ENCODE results near the gene SELENOS. TPM values are rescaled to one million over a fixed set of nuclear protein-coding genes. Genes with fewer than 3 reads are reported as not detected.

SELENOS gene
- total RNA-seq (10 to 100 TPM; 32.6 to 79.8 TPM), polyA plus RNA-seq (ENCODE audit: insufficient read length in 2 of 2) (10 to 100 TPM; 63.0 to 64.9 TPM)
- long read RNA-seq, donor 1, transcript SELENOS-203 (6 exons, 1,188 nt) = major isoform, 40 of 65 reads
- long read RNA-seq, donor 1, transcript SELENOS-206 (3 exons, 556 nt) = minor isoform, 16 of 65 reads
- long read RNA-seq, donor 1, transcript SELENOS-204 (4 exons, 856 nt) = minor isoform, 5 of 65 reads
- long read RNA-seq, donor 1, partial matches to known transcripts = 0 of 65 reads
- long read RNA-seq, donor 1, other reads (novel, unspliced or antisense) = 0 of 65 reads
- long read RNA-seq, donor 2, transcript SELENOS-203 (6 exons, 1,188 nt) = major isoform, 11 of 19 reads
- long read RNA-seq, donor 2, transcript SELENOS-206 (3 exons, 556 nt) = minor isoform, 6 of 19 reads
- long read RNA-seq, donor 2, partial matches to known transcripts = 0 of 19 reads
- long read RNA-seq, donor 2, other reads (novel, unspliced or antisense) = 0 of 19 reads
- long read RNA-seq, donor 3, transcript SELENOS-203 (6 exons, 1,188 nt) = major isoform, 14 of 21 reads
- long read RNA-seq, donor 3, partial matches to known transcripts = 0 of 21 reads
- long read RNA-seq, donor 3, other reads (novel, unspliced or antisense) = 0 of 21 reads
- long read RNA-seq, donor 4, transcript SELENOS-203 (6 exons, 1,188 nt) = major isoform, 25 of 53 reads
- long read RNA-seq, donor 4, transcript SELENOS-206 (3 exons, 556 nt) = minor isoform, 15 of 53 reads
- long read RNA-seq, donor 4, partial matches to known transcripts = 5 of 53 reads
- long read RNA-seq, donor 4, other reads (novel, unspliced or antisense) = 0 of 53 reads

- Histone ChIP-seq H3K27me3 (ENCODE audit: control insufficient read depth, insufficient read depth, low read length) (no peaks in the 10 kb centered on the region), H3K27ac (ENCODE audit: low read depth, low read length) (peak within 1 kb of the TSS; percentile 84), H3K36me3 (ENCODE audit: control insufficient read depth, insufficient read depth, low read length) (peaks cover 33% of the 10 kb centered on the region), H3K4me3 (ENCODE audit: low read depth, low read length) (peak within 1 kb of the TSS; percentile 87), H3K9me3 (ENCODE audit: control insufficient read depth, insufficient read depth, low read length) (no peaks in the 10 kb centered on the region), H3K4me1 (ENCODE audit: control insufficient read depth, insufficient read depth, low read length) (peaks cover 17% of the 10 kb centered on the region)
- DNase-seq (ENCODE audit: low read depth in 4 of 6, low spot score in 6 of 6) = peak in 5 of 6 donors; percentile 79 to 97 (median 87)
- WGBS (ENCODE audit: insufficient coverage) = under 1% methylated on average over 91 of the region's 91 CpGs
These were observed at the start of gene SELENOS for GRCh38 chr15:101277038-101277822. Gene SELENOS (minus strand): TSS chr15:101277485. CDS start chr15:101277417, 68 bp downstream.

- Histone ChIP-seq H3K27me3 (ENCODE audit: control insufficient read depth, insufficient read depth, low read length) (no peaks in the 10 kb centered on the region), H3K4me3 (ENCODE audit: low read depth, low read length) (no peak overlapping the region), H3K36me3 (ENCODE audit: control insufficient read depth, insufficient read depth, low read length) (peaks cover 4% of the 10 kb centered on the region), H3K4me1 (ENCODE audit: control insufficient read depth, insufficient read depth, low read length) (no peaks in the 10 kb centered on the region), H3K27ac (ENCODE audit: low read depth, low read length) (no peak overlapping the region), H3K9me3 (ENCODE audit: control insufficient read depth, insufficient read depth, low read length) (no peaks in the 10 kb centered on the region)
- 84% methylated on average over 21 of the region's 21 CpGs for whole genome bisulfite sequencing (ENCODE audit: insufficient coverage)
- DNase-seq (ENCODE audit: low read depth in 4 of 6, low spot score in 6 of 6) = no peak
These were observed 49.3 kb upstream of the SELENOS start for GRCh38 chr15:101326462-101327146.

DNA sequence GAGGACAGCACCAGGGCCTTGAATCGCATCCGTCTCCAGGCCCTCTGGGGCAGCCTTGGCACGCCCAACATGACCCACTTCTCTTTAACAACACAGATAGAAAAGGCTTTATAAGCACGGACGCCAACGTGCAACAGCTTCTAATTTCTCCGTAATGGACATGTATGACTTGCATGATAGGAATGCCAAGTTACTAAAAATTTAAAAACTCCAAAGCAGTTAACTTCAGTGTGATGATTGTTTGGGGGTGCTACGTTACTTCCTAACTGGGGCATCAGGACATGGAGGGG, 48.7 kb upstream of the SELENOS start:
- peaks cover 4% of the 10 kb centered on the region for H3K36me3 ChIP-seq (ENCODE audit: control insufficient read depth, insufficient read depth, low read length)
- H3K9me3 ChIP-seq (ENCODE audit: control insufficient read depth, insufficient read depth, low read length) = no peaks in the 10 kb centered on the region
- no peak overlapping the region for H3K27ac ChIP-seq (ENCODE audit: low read depth, low read length)
- whole genome bisulfite sequencing (ENCODE audit: insufficient coverage) = 96% methylated on average over 4 of the region's 8 CpGs
- H3K4me3 ChIP-seq (ENCODE audit: low read depth, low read length) = no peak overlapping the region
- DNase-seq (ENCODE audit: low read depth in 4 of 6, low spot score in 6 of 6) = no peak
- peaks cover 2% of the 10 kb centered on the region for H3K4me1 ChIP-seq (ENCODE audit: control insufficient read depth, insufficient read depth, low read length)
- no peaks in the 10 kb centered on the region for H3K27me3 ChIP-seq (ENCODE audit: control insufficient read depth, insufficient read depth, low read length)

DNA sequence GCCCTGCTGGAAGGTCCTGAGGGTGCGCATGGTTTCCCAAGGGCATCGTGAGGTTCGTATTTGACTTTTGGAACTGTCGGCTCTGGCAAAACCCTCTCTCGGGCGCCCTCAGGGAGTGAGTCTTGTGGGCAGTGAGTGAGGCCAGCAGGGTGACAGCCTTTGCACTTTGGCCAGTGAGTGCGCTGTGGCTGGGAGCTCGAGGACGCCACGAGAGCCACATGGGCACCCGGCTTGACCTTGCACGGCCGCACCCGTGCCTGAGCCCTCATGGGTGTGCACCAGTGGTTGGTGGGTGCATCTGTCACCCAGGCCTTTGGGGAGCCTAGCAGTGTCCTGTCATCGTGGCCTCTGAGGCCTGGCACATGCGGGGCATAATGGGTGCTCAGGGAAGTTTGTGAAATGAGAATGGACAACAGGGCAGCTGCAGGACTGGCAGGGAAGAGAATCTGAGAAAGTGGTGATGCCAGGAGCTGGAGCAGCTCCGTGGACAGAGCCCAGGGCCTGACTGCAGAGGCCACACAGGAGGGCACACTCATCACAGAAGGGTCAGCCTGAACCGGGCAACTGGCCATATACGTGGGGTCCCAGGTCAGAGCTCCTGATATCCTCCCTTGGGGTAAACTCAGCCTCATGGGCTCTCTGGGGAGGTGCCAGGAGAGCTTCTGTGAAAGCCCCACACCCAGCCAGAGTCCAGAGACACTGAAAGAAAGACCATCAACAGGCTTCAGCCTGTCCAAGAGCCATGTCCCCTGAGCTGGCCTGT, 48.2 kb upstream of the SELENOS start:
- Histone ChIP-seq H3K27ac (ENCODE audit: low read depth, low read length) (no peak overlapping the region), H3K4me1 (ENCODE audit: control insufficient read depth, insufficient read depth, low read length) (peaks cover 7% of the 10 kb centered on the region), H3K36me3 (ENCODE audit: control insufficient read depth, insufficient read depth, low read length) (peaks cover 4% of the 10 kb centered on the region), H3K9me3 (ENCODE audit: control insufficient read depth, insufficient read depth, low read length) (no peaks in the 10 kb centered on the region), H3K27me3 (ENCODE audit: control insufficient read depth, insufficient read depth, low read length) (no peaks in the 10 kb centered on the region), H3K4me3 (ENCODE audit: low read depth, low read length) (no peak overlapping the region)
- 96% methylated on average over 19 of the region's 19 CpGs for WGBS (ENCODE audit: insufficient coverage)
- no peak for DNase-seq (ENCODE audit: low read depth in 4 of 6, low spot score in 6 of 6)

- H3K27ac ChIP-seq (ENCODE audit: low read depth, low read length) = no peak overlapping the region
- peaks cover 4% of the 10 kb centered on the region for H3K36me3 ChIP-seq (ENCODE audit: control insufficient read depth, insufficient read depth, low read length)
- 93% methylated on average over 12 of the region's 13 CpGs for WGBS (ENCODE audit: insufficient coverage)
- peaks cover 9% of the 10 kb centered on the region for H3K4me1 ChIP-seq (ENCODE audit: control insufficient read depth, insufficient read depth, low read length)
- no peak overlapping the region for H3K4me3 ChIP-seq (ENCODE audit: low read depth, low read length)
- H3K27me3 ChIP-seq (ENCODE audit: control insufficient read depth, insufficient read depth, low read length) = no peaks in the 10 kb centered on the region
- no peaks in the 10 kb centered on the region for H3K9me3 ChIP-seq (ENCODE audit: control insufficient read depth, insufficient read depth, low read length)
- DNase-seq (ENCODE audit: low read depth in 4 of 6, low spot score in 6 of 6) = no peak
These were observed 47.4 kb upstream of the SELENOS start for GRCh38 chr15:101324524-101325177.

DNA sequence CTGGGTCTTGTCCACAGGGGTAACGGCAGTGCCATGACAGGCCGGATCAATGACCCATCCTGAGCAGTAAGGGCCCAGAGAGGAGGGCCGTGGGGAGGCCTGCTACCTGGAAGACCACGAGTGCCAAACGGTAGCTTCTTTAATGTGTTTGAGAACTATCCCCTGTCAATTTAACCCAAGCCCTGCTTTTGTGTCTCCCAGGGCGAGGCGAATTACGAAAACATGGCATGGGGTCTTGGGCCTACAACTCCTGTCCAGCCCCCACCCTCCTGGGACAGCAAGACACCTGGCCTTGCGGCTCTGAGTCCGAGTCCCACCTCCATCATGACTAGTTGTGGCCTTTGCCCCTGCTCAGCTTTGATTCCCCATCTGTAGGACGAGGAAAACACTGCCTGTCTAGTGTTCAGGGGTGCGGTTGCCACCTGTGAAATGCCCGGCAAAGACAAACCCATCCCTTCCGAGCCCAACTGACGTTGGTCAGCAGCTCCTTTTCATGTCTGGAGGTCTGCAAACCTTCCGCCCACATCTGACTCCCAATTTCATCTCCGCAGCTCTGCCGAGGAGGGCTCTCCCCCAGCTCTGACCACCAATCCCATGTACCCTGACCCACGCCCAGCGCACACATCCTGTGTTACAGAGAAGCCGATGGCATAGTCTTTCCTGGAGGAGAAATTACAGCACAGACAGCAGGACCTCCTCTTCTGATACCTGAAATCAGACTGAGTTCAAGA, 46.7 kb upstream of the SELENOS start:
- DNase-seq (ENCODE audit: low read depth in 4 of 6, low spot score in 6 of 6) = no peak
- Histone ChIP-seq H3K27ac (ENCODE audit: low read depth, low read length) (no peak overlapping the region), H3K27me3 (ENCODE audit: control insufficient read depth, insufficient read depth, low read length) (no peaks in the 10 kb centered on the region), H3K4me3 (ENCODE audit: low read depth, low read length) (no peak overlapping the region), H3K36me3 (ENCODE audit: control insufficient read depth, insufficient read depth, low read length) (peaks cover 4% of the 10 kb centered on the region), H3K9me3 (ENCODE audit: control insufficient read depth, insufficient read depth, low read length) (no peaks in the 10 kb centered on the region), H3K4me1 (ENCODE audit: control insufficient read depth, insufficient read depth, low read length) (peaks cover 9% of the 10 kb centered on the region)
- WGBS (ENCODE audit: insufficient coverage) = 93% methylated on average over 20 of the region's 21 CpGs

DNA sequence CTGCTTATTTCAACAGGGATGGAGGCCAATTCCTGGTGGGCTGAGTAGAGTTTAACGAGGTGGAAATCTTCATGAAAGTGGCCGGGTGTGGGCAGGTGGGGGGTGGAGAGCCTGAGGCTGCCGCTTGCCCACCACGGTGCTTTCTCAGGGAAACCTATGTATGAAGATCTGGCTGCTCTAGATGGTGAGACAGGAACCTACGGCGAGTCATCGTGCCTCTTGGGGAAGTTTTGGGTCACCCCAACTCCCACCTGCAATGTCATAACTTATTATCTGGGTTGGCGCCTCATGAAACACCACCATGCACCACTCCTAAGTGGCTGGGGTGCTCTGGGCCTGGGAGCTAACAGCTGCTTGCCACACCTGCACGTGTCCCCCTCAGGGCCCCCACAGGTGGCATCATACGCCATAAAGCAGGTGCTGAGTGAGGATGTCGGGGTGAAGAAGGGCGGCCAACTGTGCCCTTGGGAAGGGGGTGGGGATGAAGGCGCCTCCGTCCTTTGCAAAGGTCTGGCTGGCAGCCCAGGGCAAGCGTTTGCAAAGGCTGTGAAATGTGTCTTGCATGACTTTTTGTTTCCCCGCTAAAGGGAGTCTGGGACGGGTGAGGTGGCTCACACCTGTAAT, 45.7 kb upstream of the SELENOS start:
- H3K27ac ChIP-seq (ENCODE audit: low read depth, low read length) = no peak overlapping the region
- peaks cover 8% of the 10 kb centered on the region for H3K36me3 ChIP-seq (ENCODE audit: control insufficient read depth, insufficient read depth, low read length)
- H3K4me3 ChIP-seq (ENCODE audit: low read depth, low read length) = no peak overlapping the region
- WGBS (ENCODE audit: insufficient coverage) = 86% methylated on average over 17 of the region's 17 CpGs
- H3K4me1 ChIP-seq (ENCODE audit: control insufficient read depth, insufficient read depth, low read length) = peaks cover 9% of the 10 kb centered on the region
- no peak for DNase-seq (ENCODE audit: low read depth in 4 of 6, low spot score in 6 of 6)
- H3K27me3 ChIP-seq (ENCODE audit: control insufficient read depth, insufficient read depth, low read length) = no peaks in the 10 kb centered on the region
- no peaks in the 10 kb centered on the region for H3K9me3 ChIP-seq (ENCODE audit: control insufficient read depth, insufficient read depth, low read length)
